Measurements from ENCODE around the gene IL12B.
"Not testable (repeated sequence)": the region's sequence is repeated elsewhere in the genome, so short reads cannot be mapped to it uniquely, and the experiment has no call there.

Gene IL12B

DNA sequence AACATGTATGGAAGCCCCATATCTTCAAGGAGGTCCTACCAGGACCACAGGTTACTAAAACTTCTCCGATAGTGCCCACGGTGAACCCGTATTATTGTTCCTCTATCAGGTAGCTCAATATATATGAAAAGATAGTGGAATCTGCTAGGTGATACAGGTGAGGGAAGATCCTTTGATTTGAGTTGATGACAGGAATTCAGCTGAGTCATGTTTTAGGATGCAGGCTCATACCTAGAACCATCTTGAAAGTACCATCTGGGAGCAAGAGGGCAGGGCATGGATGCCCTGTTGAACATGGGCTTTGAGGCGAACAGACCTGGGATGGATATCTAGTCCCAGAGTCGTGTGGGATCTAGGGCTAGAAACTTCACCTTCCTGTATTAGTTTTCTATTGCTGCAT lies 35.4 kb downstream of the IL12B start:
- no peak for DNase-seq (ENCODE audit: low spot score)

DNA sequence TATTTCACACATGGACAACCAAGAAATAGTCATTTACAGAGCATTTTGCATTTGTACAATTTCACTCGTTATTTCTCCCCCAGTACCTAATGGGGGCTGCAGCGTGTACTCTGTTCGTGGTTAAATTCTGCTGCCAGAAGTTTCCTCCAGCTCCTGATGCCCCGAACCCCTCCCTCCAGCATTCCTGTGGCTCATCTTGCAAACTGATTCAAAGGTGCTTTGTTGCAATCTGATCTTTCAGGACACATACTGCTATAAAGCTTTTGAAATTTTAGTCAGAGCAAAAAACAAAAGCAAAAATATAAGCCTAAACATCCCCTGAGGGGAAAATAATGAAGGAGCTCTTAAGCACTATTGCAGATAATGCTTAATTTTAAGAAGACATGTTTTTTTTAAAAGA lies 39.5 kb downstream of the IL12B start:
- DNase-seq (ENCODE audit: low spot score), result no peak

DNA sequence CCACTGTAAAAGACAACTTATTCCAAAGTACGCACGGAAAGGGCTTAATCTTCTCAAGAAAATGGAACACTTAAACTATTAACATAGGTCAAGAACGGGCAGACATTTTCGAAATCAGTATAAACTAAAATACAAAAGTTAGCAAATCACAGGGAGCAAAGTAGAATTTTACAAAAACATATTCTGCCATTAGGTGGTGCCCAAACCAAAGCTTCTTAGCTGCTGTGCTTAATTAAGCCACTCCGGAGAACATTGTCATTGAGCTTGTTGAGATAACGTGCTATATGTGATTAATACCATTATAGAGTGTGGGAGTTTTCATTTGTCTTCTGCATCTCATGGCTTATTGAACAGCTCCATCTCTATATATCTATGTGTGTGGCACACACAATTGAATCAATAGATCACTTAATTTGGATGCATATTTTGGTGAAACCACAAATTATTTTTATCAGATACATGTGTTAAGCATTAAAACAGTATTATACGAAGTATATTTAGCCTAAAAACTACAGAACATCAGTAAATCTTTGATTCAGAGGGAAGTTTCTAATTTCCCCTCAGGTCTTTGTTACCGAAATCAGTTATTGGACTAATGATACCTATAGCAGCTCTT lies 43.8 kb downstream of the IL12B start:
- DNase-seq (ENCODE audit: low spot score), result peak; percentile 19

DNA sequence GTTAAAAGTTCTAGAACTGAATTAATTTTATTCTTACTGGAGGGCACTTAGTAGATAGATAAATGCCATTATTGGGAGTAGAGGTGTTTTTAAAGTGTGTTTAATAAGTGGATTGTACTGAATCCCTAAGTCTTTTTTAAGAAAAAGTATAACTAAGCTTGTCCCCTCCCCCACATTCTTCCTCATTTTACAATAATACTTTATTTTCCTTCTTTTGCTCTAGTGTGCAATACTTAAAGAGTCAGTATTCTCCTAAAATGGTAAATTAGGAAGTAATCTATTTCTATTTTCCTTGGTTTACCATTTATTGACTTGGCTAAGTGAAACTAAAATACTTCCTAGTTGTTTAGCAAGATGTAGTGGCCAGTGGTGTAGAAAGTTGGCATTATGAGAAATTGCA lies 55.6 kb downstream of the IL12B start:
- DNase-seq (ENCODE audit: low spot score), result no peak

DNA sequence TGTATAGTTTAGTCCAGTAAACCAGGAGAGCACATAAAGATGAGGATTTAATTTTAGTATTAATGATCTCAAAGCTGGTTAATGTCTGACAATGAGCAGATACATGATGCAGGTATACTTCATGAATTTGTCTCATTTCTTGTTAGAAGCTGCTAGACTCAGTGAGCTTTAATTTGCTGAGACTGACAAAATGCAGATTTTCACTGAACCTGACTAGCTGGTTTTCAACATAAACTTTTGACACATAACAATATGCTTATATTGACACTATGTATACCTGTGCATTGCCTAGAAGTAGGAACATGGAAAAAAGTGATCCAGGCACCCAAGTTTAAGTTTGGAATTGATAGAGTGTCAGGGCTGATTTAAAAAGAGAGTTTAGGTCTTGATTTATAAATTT lies 56.4 kb downstream of the IL12B start:
- no peak for DNase-seq (ENCODE audit: low spot score)

DNA sequence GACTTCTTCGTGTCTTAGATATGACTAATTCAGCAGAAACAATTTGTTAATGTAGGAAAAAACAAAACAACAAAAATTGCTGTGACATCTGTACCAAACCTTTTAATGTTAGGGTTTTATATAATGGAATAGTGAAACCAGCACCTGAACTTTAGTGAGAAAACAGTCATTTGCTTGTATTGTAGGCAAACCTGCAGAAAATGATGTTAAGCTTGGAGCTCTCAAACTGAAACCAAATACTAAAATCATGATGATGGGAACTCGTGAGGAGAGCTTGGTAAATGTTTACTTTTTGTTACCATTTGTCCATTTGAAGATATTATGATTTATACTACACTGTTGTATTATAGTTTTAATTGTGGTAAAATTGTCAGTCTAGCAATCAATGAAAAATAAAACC lies 60.6 kb downstream of the IL12B start:
- DNase-seq (ENCODE audit: low spot score), result no peak

DNA sequence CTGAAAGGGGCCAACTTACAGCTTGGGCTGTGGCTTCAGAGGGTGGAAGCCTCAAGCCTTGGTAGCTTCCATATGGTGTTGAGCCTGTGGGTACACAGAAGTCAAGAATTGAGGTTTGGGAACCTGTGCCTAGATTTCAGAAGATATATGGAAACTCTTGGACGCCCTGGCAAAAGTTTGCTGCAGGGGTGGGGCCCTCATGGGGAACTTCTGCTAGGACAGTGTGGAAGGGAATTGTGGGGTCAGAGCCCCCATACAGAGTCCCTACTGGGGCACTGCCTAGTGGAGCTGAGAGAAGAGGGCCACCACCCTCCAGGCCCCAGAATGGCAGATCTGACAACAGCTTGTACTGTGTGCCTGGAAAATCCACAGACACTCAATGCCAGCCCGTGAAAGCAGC lies 63.5 kb downstream of the IL12B start:
- not testable (repeated sequence) for DNase-seq (ENCODE audit: low spot score)

Data from CD4-positive, alpha-beta T cell treated with Interleukin-6 at 100 ng/mL for 8 hours (primary cell).